KOPT-K1 (cell line): ENCODE measurements around the gene RBM17.

ENCODE experiments used
- H3K27ac ChIP-seq: fragments of 200-600 bp; sonication (generic); 2 replicates; pipeline ENCODE4 v1.5.1; 2016; ENCODE audit warnings: antibody characterized with exemption, mild to moderate bottlenecking, low read depth, low read length; ENCODE audit not compliant: poor library complexity, severe bottlenecking
- H3K36me3 ChIP-seq: fragments of 200-600 bp; sonication (generic); 2 replicates; pipeline ENCODE4 v1.5.1; 2017; ENCODE audit warnings: antibody characterized with exemption, mild to moderate bottlenecking, low read length, moderate library complexity; ENCODE audit not compliant: insufficient read depth
- H3K9me3 ChIP-seq: fragments of 200-600 bp; sonication (generic); 2 replicates; pipeline ENCODE4 v1.5.1; 2017; ENCODE audit warnings: antibody characterized with exemption, low read length, mild to moderate bottlenecking; ENCODE audit not compliant: insufficient read depth, poor library complexity, severe bottlenecking

RBM17 gene

GRCh38 chr10:6108631-6109443, 20.0 kb downstream of the RBM17 start:
- Histone ChIP-seq H3K27ac (no peak overlapping the region), H3K9me3 (no peaks in the 10 kb centered on the region), H3K36me3 (peaks cover 99% of the 10 kb centered on the region)

GRCh38 chr10:6109444-6109775, 20.6 kb downstream of the RBM17 start:
- Histone ChIP-seq H3K36me3 (peaks cover 99% of the 10 kb centered on the region), H3K9me3 (no peaks in the 10 kb centered on the region), H3K27ac (no peak overlapping the region)

- no peak overlapping the region for H3K27ac ChIP-seq
- no peaks in the 10 kb centered on the region for H3K9me3 ChIP-seq
- H3K36me3 ChIP-seq = peaks cover 99% of the 10 kb centered on the region
Observed at GRCh38 chr10:6110136-6110535, 21.3 kb downstream of the RBM17 start.

GRCh38 chr10:6112893-6113292, 24.1 kb downstream of the RBM17 start:
- Histone ChIP-seq H3K27ac (no peak overlapping the region), H3K9me3 (no peaks in the 10 kb centered on the region), H3K36me3 (peaks cover 95% of the 10 kb centered on the region)

GRCh38 chr10:6114299-6114698, 25.5 kb downstream of the RBM17 start:
- no peak overlapping the region for H3K27ac ChIP-seq
- peaks cover 82% of the 10 kb centered on the region for H3K36me3 ChIP-seq
- H3K9me3 ChIP-seq = no peaks in the 10 kb centered on the region

- H3K36me3 ChIP-seq = peaks cover 76% of the 10 kb centered on the region
- H3K9me3 ChIP-seq = no peaks in the 10 kb centered on the region
- no peak overlapping the region for H3K27ac ChIP-seq
Observed at GRCh38 chr10:6114805-6115341, 26.0 kb downstream of the RBM17 start.

- Histone ChIP-seq H3K27ac (no peak overlapping the region), H3K36me3 (peaks cover 71% of the 10 kb centered on the region), H3K9me3 (no peaks in the 10 kb centered on the region)
Observed at GRCh38 chr10:6115411-6115810, 26.6 kb downstream of the RBM17 start.

GRCh38 chr10:6115824-6116350, 27.1 kb downstream of the RBM17 start:
- peaks cover 66% of the 10 kb centered on the region for H3K36me3 ChIP-seq

GRCh38 chr10:6116806-6117205, 28.0 kb downstream of the RBM17 start:
- Histone ChIP-seq H3K36me3 (peaks cover 57% of the 10 kb centered on the region), H3K9me3 (no peaks in the 10 kb centered on the region), H3K27ac (no peak overlapping the region)

More at GRCh38 chr10:6115824-6116350, 27.1 kb downstream of the RBM17 start:
- no peaks in the 10 kb centered on the region for H3K9me3 ChIP-seq
- H3K27ac ChIP-seq = no peak overlapping the region

GRCh38 chr10:6117711-6118110, 28.9 kb downstream of the RBM17 start:
- H3K9me3 ChIP-seq = no peaks in the 10 kb centered on the region
- H3K27ac ChIP-seq = no peak overlapping the region
- peaks cover 48% of the 10 kb centered on the region for H3K36me3 ChIP-seq

- no peaks in the 10 kb centered on the region for H3K9me3 ChIP-seq
- peaks cover 31% of the 10 kb centered on the region for H3K36me3 ChIP-seq
- no peak overlapping the region for H3K27ac ChIP-seq
Observed at GRCh38 chr10:6119423-6119822, 30.6 kb downstream of the RBM17 start.

GRCh38 chr10:6119962-6120361, 31.1 kb downstream of the RBM17 start:
- H3K9me3 ChIP-seq = no peaks in the 10 kb centered on the region
- H3K27ac ChIP-seq = no peak overlapping the region
- H3K36me3 ChIP-seq = peaks cover 25% of the 10 kb centered on the region

- H3K9me3 ChIP-seq = no peaks in the 10 kb centered on the region
- H3K27ac ChIP-seq = no peak overlapping the region
- H3K36me3 ChIP-seq = peaks cover 18% of the 10 kb centered on the region
Observed at GRCh38 chr10:6120691-6121090, 31.9 kb downstream of the RBM17 start.

- Histone ChIP-seq H3K27ac (no peak overlapping the region), H3K36me3 (peaks cover 13% of the 10 kb centered on the region)
Observed at GRCh38 chr10:6121146-6121545, 32.3 kb downstream of the RBM17 start.

GRCh38 chr10:6123532-6123931, 34.7 kb downstream of the RBM17 start:
- H3K36me3 ChIP-seq = no peaks in the 10 kb centered on the region
- no peaks in the 10 kb centered on the region for H3K9me3 ChIP-seq
- no peak overlapping the region for H3K27ac ChIP-seq

More at GRCh38 chr10:6121146-6121545, 32.3 kb downstream of the RBM17 start:
- H3K9me3 ChIP-seq = no peaks in the 10 kb centered on the region

GRCh38 chr10:6124666-6125065, 35.8 kb downstream of the RBM17 start:
- H3K9me3 ChIP-seq = no peaks in the 10 kb centered on the region
- no peak overlapping the region for H3K27ac ChIP-seq
- no peaks in the 10 kb centered on the region for H3K36me3 ChIP-seq
